GM23248 (cell line): ENCODE results near the gene PLEKHG4B. TPM values are rescaled to one million over a fixed set of nuclear protein-coding genes. Genes with fewer than 3 reads are reported as not detected.

Experiments
- DNase-seq: peaks from one replicate; pipeline ENCODE4 v3.0.0-alpha.2; 2015
- H2AFZ ChIP-seq: fragments of 200-600 bp; sonication (generic); 2 replicates; pipeline ENCODE4 v1.6.1; 2016; ENCODE audit warnings: antibody characterized with exemption
- H3F3A ChIP-seq: fragments of 200-600 bp; sonication (generic); 2 replicates; pipeline ENCODE4 v1.6.1; 2016; ENCODE audit warnings: mild to moderate bottlenecking, antibody characterized with exemption, mixed run types; ENCODE audit not compliant: insufficient read depth
- H3K27ac ChIP-seq: fragments of 200-600 bp; sonication (generic); 2 replicates; pipeline ENCODE4 v1.5.1; 2016; ENCODE audit warnings: mild to moderate bottlenecking
- H3K27me3 ChIP-seq: fragments of 200-600 bp; sonication (generic); replicated peaks from 2 replicates; pipeline ENCODE4 v1.6.1; 2016; ENCODE audit warnings: mild to moderate bottlenecking; ENCODE audit not compliant: insufficient read depth
- H3K36me3 ChIP-seq: fragments of 200-600 bp; sonication (generic); 2 replicates; pipeline ENCODE4 v1.6.1; 2016; ENCODE audit warnings: low read depth, mild to moderate bottlenecking
- H3K4me1 ChIP-seq: fragments of 200-600 bp; sonication (generic); 2 replicates; pipeline ENCODE4 v1.6.1; 2016; ENCODE audit warnings: mild to moderate bottlenecking; ENCODE audit not compliant: insufficient read depth
- H3K4me2 ChIP-seq: fragments of 200-600 bp; sonication (generic); one replicate; pipeline ENCODE4 v1.6.1; 2016; ENCODE audit warnings: mild to moderate bottlenecking; ENCODE audit not compliant: unreplicated experiment
- H3K4me3 ChIP-seq: fragments of 200-600 bp; sonication (generic); 2 replicates; pipeline ENCODE4 v1.5.1; 2016; ENCODE audit warnings: mild to moderate bottlenecking
- H3K79me2 ChIP-seq: fragments of 200-600 bp; sonication (generic); 2 replicates; pipeline ENCODE4 v1.6.1; 2016; ENCODE audit warnings: mild to moderate bottlenecking; ENCODE audit not compliant: insufficient read depth
- H3K9ac ChIP-seq: fragments of 200-600 bp; sonication (generic); 2 replicates; pipeline ENCODE4 v1.6.1; 2016; ENCODE audit warnings: mild to moderate bottlenecking
- H3K9me2 ChIP-seq: fragments of 200-600 bp; sonication (generic); 2 replicates; pipeline ENCODE4 v1.6.1; 2016; ENCODE audit warnings: mixed run types, mild to moderate bottlenecking, moderate library complexity; ENCODE audit not compliant: insufficient read depth
- H3K9me3 ChIP-seq: fragments of 200-600 bp; sonication (generic); one replicate; pipeline ENCODE4 v1.6.1; 2017; ENCODE audit warnings: low read depth
- H4K20me1 ChIP-seq: fragments of 200-600 bp; sonication (generic); 2 replicates; pipeline ENCODE4 v1.6.0; 2016; ENCODE audit not compliant: insufficient read depth
- EZH2 ChIP-seq: fragments of 200-600 bp; sonication (generic); IDR thresholded peaks from 2 replicates; pipeline ENCODE4 v1.6.1; 2018; ENCODE audit warnings: antibody characterized with exemption, mild to moderate bottlenecking; ENCODE audit not compliant: insufficient read depth, poor library complexity, severe bottlenecking
- EZH2phosphoT487 ChIP-seq: fragments of 200-600 bp; sonication (generic); IDR thresholded peaks from 2 replicates; pipeline ENCODE4 v1.6.1; 2018; ENCODE audit warnings: antibody characterized with exemption, moderate library complexity, mild to moderate bottlenecking, low read depth; ENCODE audit not compliant: insufficient read depth
- WGBS, 2 experiments: methylation state at CpG; one replicate each; pipeline ENCODE4 v1.1.6; 2015 to 2017; ENCODE audit warnings: low lambda C conversion rate in 2 of 2, low coverage in 1 of 2; ENCODE audit errors: missing lambda C conversion rate in 2 of 2; 5-methylcytosine and 5-hydroxymethylcytosine counted together
- in situ Hi-C: fragments of 300-500 bp; cut with MboI; formaldehyde crosslinking; loops from 2 replicates; pipeline ENCODE4 v1.15.0; 2020
- polyA plus RNA-seq: library from polyadenylated mRNA; unstranded; fragments of >200 nt; fragmentation: Nextera tagmentation; extraction: Ambion mirVana; gene quantifications from 2 replicates; pipeline ENCODE4 v1.2.1, GENCODE V29; 2016
- total RNA-seq: library from RNA; depleted of rRNA; stranded (reverse); fragments of >200 nt; shearing (Covaris generic); gene quantifications from 2 replicates; pipeline ENCODE4 v1.2.3, GENCODE V29; 2014

PLEKHG4B gene
- total and polyA plus RNA-seq, 2 experiments from 2014 or later, result not detected

GRCh38 chr5:77546-77945 is 14.4 kb upstream of the PLEKHG4B start:
- no peaks in the 10 kb centered on the region for H3K79me2 ChIP-seq
- H3F3A ChIP-seq, result no peaks in the 10 kb centered on the region
- no peak for DNase-seq
- peaks cover 30% of the 10 kb centered on the region for H3K27me3 ChIP-seq
- no peak overlapping the region for H3K27ac ChIP-seq
- no peaks in the 10 kb centered on the region for H3K9me2 ChIP-seq
- no peak overlapping the region for H3K4me3 ChIP-seq
- no peaks in the 10 kb centered on the region for H3K4me1 ChIP-seq
- H4K20me1 ChIP-seq, result no peaks in the 10 kb centered on the region
- H3K4me2 ChIP-seq, result no peak overlapping the region
- WGBS, 2 experiments, result 55 to 59% methylated on average over 10 of the region's 10 CpGs
- no peaks in the 10 kb centered on the region for H3K9me3 ChIP-seq
- in situ Hi-C loops, result no loop called here
- TF ChIP-seq EZH2, result no peak
- TF ChIP-seq EZH2phosphoT487, result no peak
- no peaks in the 10 kb centered on the region for H3K36me3 ChIP-seq
- H3K9ac ChIP-seq, result no peak overlapping the region
- no peak overlapping the region for H2AFZ ChIP-seq

- 21 to 27% methylated on average over 16 to 17 of the region's 17 CpGs for WGBS, 2 experiments
- no peak for TF ChIP-seq EZH2phosphoT487
- TF ChIP-seq EZH2, result no peak
- H3K4me2 ChIP-seq, result no peak overlapping the region
These were observed 13.8 kb upstream of the PLEKHG4B start for GRCh38 chr5:77957-78804.

GRCh38 chr5:78805-79149 is 13.2 kb upstream of the PLEKHG4B start:
- H3K9me2 ChIP-seq, result no peaks in the 10 kb centered on the region
- no peaks in the 10 kb centered on the region for H3K4me1 ChIP-seq
- H2AFZ ChIP-seq, result no peak overlapping the region
- H3K27ac ChIP-seq, result no peak overlapping the region
- H3K4me3 ChIP-seq, result no peak overlapping the region
- no peak for DNase-seq
- H3K4me2 ChIP-seq, result no peak overlapping the region
- no peaks in the 10 kb centered on the region for H3K9me3 ChIP-seq
- no peaks in the 10 kb centered on the region for H4K20me1 ChIP-seq
- no peaks in the 10 kb centered on the region for H3F3A ChIP-seq
- in situ Hi-C loops, result no loop called here
- peaks cover 35% of the 10 kb centered on the region for H3K27me3 ChIP-seq
- no peaks in the 10 kb centered on the region for H3K79me2 ChIP-seq
- H3K9ac ChIP-seq, result no peak overlapping the region
- no peak for TF ChIP-seq EZH2
- TF ChIP-seq EZH2phosphoT487, result no peak
- no peaks in the 10 kb centered on the region for H3K36me3 ChIP-seq
- WGBS, 2 experiments, result 37 to 38% methylated on average over 2 of the region's 2 CpGs

More at GRCh38 chr5:77957-78804, 13.8 kb upstream of the PLEKHG4B start:
- Histone ChIP-seq H3K4me3 (no peak overlapping the region), H3K36me3 (no peaks in the 10 kb centered on the region), H2AFZ (no peak overlapping the region), H3K9ac (no peak overlapping the region), H3K27me3 (peaks cover 35% of the 10 kb centered on the region), H3K9me3 (no peaks in the 10 kb centered on the region), H3K79me2 (no peaks in the 10 kb centered on the region), H3K9me2 (no peaks in the 10 kb centered on the region), H4K20me1 (no peaks in the 10 kb centered on the region), H3K4me1 (no peaks in the 10 kb centered on the region), H3K27ac (no peak overlapping the region), H3F3A (no peaks in the 10 kb centered on the region)
- DNase-seq, result peak; percentile 63
- in situ Hi-C loops, result no loop called here

- Histone ChIP-seq H3K9ac (no peak overlapping the region), H3K36me3 (no peaks in the 10 kb centered on the region), H3K9me2 (no peaks in the 10 kb centered on the region), H3K27ac (no peak overlapping the region), H2AFZ (no peak overlapping the region), H3K4me1 (no peaks in the 10 kb centered on the region), H3K9me3 (no peaks in the 10 kb centered on the region), H3K4me2 (no peak overlapping the region), H3K4me3 (no peak overlapping the region), H4K20me1 (no peaks in the 10 kb centered on the region), H3K79me2 (no peaks in the 10 kb centered on the region), H3F3A (no peaks in the 10 kb centered on the region), H3K27me3 (peaks cover 35% of the 10 kb centered on the region)
- in situ Hi-C loops, result no loop called here
- DNase-seq, result no peak
- WGBS, 2 experiments, result 43 to 48% methylated on average over 9 to 10 of the region's 10 CpGs
- no peak for TF ChIP-seq EZH2
These were observed 12.7 kb upstream of the PLEKHG4B start for GRCh38 chr5:79263-79662.

- no peaks in the 10 kb centered on the region for H3K9me2 ChIP-seq
- no peaks in the 10 kb centered on the region for H3K4me1 ChIP-seq
- H3F3A ChIP-seq, result no peaks in the 10 kb centered on the region
- H3K79me2 ChIP-seq, result no peaks in the 10 kb centered on the region
- peaks cover 35% of the 10 kb centered on the region for H3K27me3 ChIP-seq
- DNase-seq, result no peak
- 54 to 55% methylated on average over 5 of the region's 5 CpGs for WGBS, 2 experiments
- no peak overlapping the region for H3K27ac ChIP-seq
- no peaks in the 10 kb centered on the region for H3K36me3 ChIP-seq
- no peak overlapping the region for H3K9ac ChIP-seq
- no peak overlapping the region for H3K4me2 ChIP-seq
- H4K20me1 ChIP-seq, result no peaks in the 10 kb centered on the region
- in situ Hi-C loops, result no loop called here
- no peaks in the 10 kb centered on the region for H3K9me3 ChIP-seq
- TF ChIP-seq EZH2phosphoT487 (no peak), EZH2 (no peak)
- no peak overlapping the region for H3K4me3 ChIP-seq
- H2AFZ ChIP-seq, result no peak overlapping the region
These were observed 12.1 kb upstream of the PLEKHG4B start for GRCh38 chr5:79821-80220.
